Measurements from ENCODE around the gene GALNT12. TPM values are rescaled to one million over a fixed set of nuclear protein-coding genes. Genes with fewer than 3 reads are reported as not detected.

The GALNT12 gene
- total RNA-seq, 1 donor = 1.3 TPM

GRCh38 chr9:98838155-98838867 lies 30.8 kb downstream of the GALNT12 start:
- no peak overlapping the region for H3K4me3 ChIP-seq (ENCODE audit: low read depth, low read length)
- TF ChIP-seq CTCF (IDR thresholded peaks at IDR 0.05; ENCODE audit: insufficient read depth, low read depth, low read length) = no peak
- no peak for DNase-seq (ENCODE audit: low read depth)

- no peak overlapping the region for H3K4me3 ChIP-seq (ENCODE audit: low read depth, low read length)
- DNase-seq (ENCODE audit: low read depth) = no peak
- TF ChIP-seq CTCF (IDR thresholded peaks at IDR 0.05; ENCODE audit: insufficient read depth, low read depth, low read length) = no peak
Observed at GRCh38 chr9:98838868-98839565, 31.5 kb downstream of the GALNT12 start.

- no peak for DNase-seq (ENCODE audit: low read depth)
- no peak for TF ChIP-seq CTCF (IDR thresholded peaks at IDR 0.05; ENCODE audit: insufficient read depth, low read depth, low read length)
- no peak overlapping the region for H3K4me3 ChIP-seq (ENCODE audit: low read depth, low read length)
Observed at GRCh38 chr9:98839724-98840123, 32.3 kb downstream of the GALNT12 start.

- H3K4me3 ChIP-seq (ENCODE audit: low read depth, low read length) = no peak overlapping the region
- DNase-seq (ENCODE audit: low read depth) = no peak
- no peak for TF ChIP-seq CTCF (IDR thresholded peaks at IDR 0.05; ENCODE audit: insufficient read depth, low read depth, low read length)
Observed at GRCh38 chr9:98842510-98842909, 35.0 kb downstream of the GALNT12 start.

- no peak for TF ChIP-seq CTCF (IDR thresholded peaks at IDR 0.05; ENCODE audit: insufficient read depth, low read depth, low read length)
- H3K4me3 ChIP-seq (ENCODE audit: low read depth, low read length) = no peak overlapping the region
- DNase-seq (ENCODE audit: low read depth) = no peak
Observed at GRCh38 chr9:98846081-98846480, 38.6 kb downstream of the GALNT12 start.

GRCh38 chr9:98846879-98847278 lies 39.4 kb downstream of the GALNT12 start:
- H3K4me3 ChIP-seq (ENCODE audit: low read depth, low read length) = no peak overlapping the region
- TF ChIP-seq CTCF (IDR thresholded peaks at IDR 0.05; ENCODE audit: insufficient read depth, low read depth, low read length) = no peak
- DNase-seq (ENCODE audit: low read depth) = no peak
